Suprapubic skin (tissue), 4 donors: ENCODE data around the gene DUOXA2.
"Not testable (repeated sequence)": the region's sequence is repeated elsewhere in the genome, so short reads cannot be mapped to it uniquely, and the experiment has no call there.

ENCODE experiments used
- CTCF ChIP-seq, 2 donors: fragments of 200-600 bp in 1 of 2; fragments of 450-650 bp in 1 of 2; sonication (generic) in 1 of 2; IDR thresholded peaks; one replicate each; pipeline ENCODE4 v1.5.1; 2016 to 2019; ENCODE audit warnings: antibody characterized with exemption in 2 of 2, mild to moderate bottlenecking in 1 of 2, moderate library complexity in 1 of 2
- POLR2A ChIP-seq, 2 donors: fragments of 450-650 bp; IDR thresholded peaks; one replicate each; pipeline ENCODE4 v1.6.1; 2017; ENCODE audit warnings: antibody characterized with exemption in 2 of 2, mild to moderate bottlenecking in 2 of 2, moderate library complexity in 2 of 2
- POLR2AphosphoS5 ChIP-seq, 3 donors: sonication (generic); formaldehyde crosslinking; IDR thresholded peaks; one replicate each; pipeline ENCODE4 v1.6.1; 2017; ENCODE audit warnings: antibody characterized with exemption in 3 of 3

- TF ChIP-seq CTCF, POLR2A, POLR2AphosphoS5 (IDR thresholded peaks at IDR 0.05): not testable (repeated sequence)
Observed at GRCh38 chr15:45079628-45080246, 34.4 kb upstream of the DUOXA2 start.
